Mesothelial cell of epicardium (in vitro differentiated cells): Measurements from ENCODE around the gene OGDHL. TPM values are rescaled to one million over a fixed set of nuclear protein-coding genes. Genes with fewer than 3 reads are reported as not detected.
"Not testable (repeated sequence)": the region's sequence is repeated elsewhere in the genome, so short reads cannot be mapped to it uniquely, and the experiment has no call there.

Experiments
- DNase-seq, 2 experiments: peaks; one replicate each; pipeline ENCODE4 v3.0.0; 2021; ENCODE audit warnings: low spot score in 2 of 2; ENCODE audit not compliant: unreplicated experiment in 2 of 2
- H3K27ac Mint-ChIP-seq: 2 replicates; pipeline ENCODE4 v1.8.0; 2021; ENCODE audit warnings: mixed read lengths
- H3K27me3 Mint-ChIP-seq: 2 replicates; pipeline ENCODE4 v1.8.0; 2021; ENCODE audit warnings: low read depth, mixed read lengths
- H3K36me3 Mint-ChIP-seq: 2 replicates; pipeline ENCODE4 v1.8.0; 2021; ENCODE audit warnings: mixed read lengths
- H3K4me1 Mint-ChIP-seq: 2 replicates; pipeline ENCODE4 v1.8.0; 2021; ENCODE audit warnings: mixed read lengths
- H3K4me3 Mint-ChIP-seq: 2 replicates; pipeline ENCODE4 v1.8.0; 2021; ENCODE audit warnings: mild to moderate bottlenecking, moderate library complexity, mixed read lengths
- H3K9me3 Mint-ChIP-seq: 2 replicates; pipeline ENCODE4 v1.8.0; 2021; ENCODE audit warnings: mixed read lengths
- CTCF ChIP-seq: fragments of 200-600 bp; sonication (generic); IDR thresholded peaks from one replicate; pipeline ENCODE4 v1.5.0; 2021; ENCODE audit warnings: antibody characterized with exemption; ENCODE audit not compliant: unreplicated experiment
- total RNA-seq: library from RNA; stranded (reverse); gene quantifications from 3 replicates; pipeline ENCODE4 v1.2.1, GENCODE V29; 2021

Gene OGDHL
- total RNA-seq, 1 donor from 2014 or later = 12.7 TPM

GRCh38 chr10:49783645-49784044, 21.5 kb upstream of the OGDHL start:
- Mint-ChIP-seq H3K27me3 (peaks cover 18% of the 10 kb centered on the region), H3K4me3 (no peak overlapping the region), H3K9me3 (no peaks in the 10 kb centered on the region), H3K36me3 (no peaks in the 10 kb centered on the region), H3K4me1 (no peaks in the 10 kb centered on the region), H3K27ac (no peak overlapping the region)
- TF ChIP-seq CTCF = no peak
- no peak for DNase-seq

GRCh38 chr10:49781247-49781646, 19.1 kb upstream of the OGDHL start:
- no peaks in the 10 kb centered on the region for H3K36me3 Mint-ChIP-seq
- DNase-seq = no peak
- no peak for TF ChIP-seq CTCF
- no peaks in the 10 kb centered on the region for H3K9me3 Mint-ChIP-seq
- H3K27me3 Mint-ChIP-seq = peaks cover 18% of the 10 kb centered on the region
- H3K27ac Mint-ChIP-seq = no peak overlapping the region
- H3K4me3 Mint-ChIP-seq = no peak overlapping the region
- H3K4me1 Mint-ChIP-seq = no peaks in the 10 kb centered on the region

- Mint-ChIP-seq H3K36me3 (no peaks in the 10 kb centered on the region), H3K4me3 (no peak overlapping the region), H3K27ac (no peak overlapping the region), H3K27me3 (peaks cover 14% of the 10 kb centered on the region), H3K9me3 (no peaks in the 10 kb centered on the region), H3K4me1 (no peaks in the 10 kb centered on the region)
- DNase-seq = no peak
- no peak for TF ChIP-seq CTCF
Measured at GRCh38 chr10:49778197-49778596, 16.1 kb upstream of the OGDHL start.

GRCh38 chr10:49776851-49777250, 14.7 kb upstream of the OGDHL start:
- Mint-ChIP-seq H3K4me1 (no peaks in the 10 kb centered on the region), H3K36me3 (no peaks in the 10 kb centered on the region), H3K27ac (no peak overlapping the region), H3K9me3 (no peaks in the 10 kb centered on the region), H3K27me3 (peaks cover 26% of the 10 kb centered on the region), H3K4me3 (no peak overlapping the region)
- TF ChIP-seq CTCF = no peak
- DNase-seq = no peak

GRCh38 chr10:49775014-49775413, 12.9 kb upstream of the OGDHL start:
- H3K4me3 Mint-ChIP-seq = no peak overlapping the region
- H3K4me1 Mint-ChIP-seq = no peaks in the 10 kb centered on the region
- no peak overlapping the region for H3K27ac Mint-ChIP-seq
- DNase-seq = no peak
- no peaks in the 10 kb centered on the region for H3K9me3 Mint-ChIP-seq
- no peaks in the 10 kb centered on the region for H3K36me3 Mint-ChIP-seq
- peaks cover 36% of the 10 kb centered on the region for H3K27me3 Mint-ChIP-seq
- no peak for TF ChIP-seq CTCF

GRCh38 chr10:49772944-49773343, 10.8 kb upstream of the OGDHL start:
- not testable (repeated sequence) for H3K4me1 Mint-ChIP-seq

GRCh38 chr10:49771046-49771445, 8.9 kb upstream of the OGDHL start:
- H3K4me1 Mint-ChIP-seq, DNase-seq, H3K27ac Mint-ChIP-seq, H3K36me3 Mint-ChIP-seq, H3K4me3 Mint-ChIP-seq: not testable (repeated sequence)
- Mint-ChIP-seq H3K9me3 (peaks cover 11% of the 10 kb centered on the region), H3K27me3 (peaks cover 38% of the 10 kb centered on the region)

More at GRCh38 chr10:49772944-49773343, 10.8 kb upstream of the OGDHL start:
- H3K36me3 Mint-ChIP-seq, H3K9me3 Mint-ChIP-seq, H3K27ac Mint-ChIP-seq, H3K4me3 Mint-ChIP-seq, DNase-seq: not testable (repeated sequence)
- peaks cover 35% of the 10 kb centered on the region for H3K27me3 Mint-ChIP-seq
